Cardiac fibroblast (primary cell): ENCODE measurements around the gene DSCAML1.

Source experiments
- DNase-seq, 2 donors: peaks; one replicate each; pipeline versions ENCODE4 v3.0.0 to v3.0.0-alpha.2; 2010; ENCODE audit warnings: low read depth in 2 of 2
- H3K4me3 ChIP-seq, 2 donors: replicated peaks in 1 of 2; 1 replicate in 1 of 2; 2 replicates in 1 of 2; pipeline ENCODE4 v1.5.1; 2011; ENCODE audit warnings: low read depth in 2 of 2, low read length in 2 of 2, mild to moderate bottlenecking in 2 of 2, moderate library complexity in 1 of 2
- TF ChIP-seq, protein P1 (sequence below): IDR thresholded peaks from one replicate; pipeline ENCODE4 v1.5.1; 2011; ENCODE audit warnings: low read depth, mild to moderate bottlenecking, low read length, inconsistent platforms

Gene DSCAML1

DNA sequence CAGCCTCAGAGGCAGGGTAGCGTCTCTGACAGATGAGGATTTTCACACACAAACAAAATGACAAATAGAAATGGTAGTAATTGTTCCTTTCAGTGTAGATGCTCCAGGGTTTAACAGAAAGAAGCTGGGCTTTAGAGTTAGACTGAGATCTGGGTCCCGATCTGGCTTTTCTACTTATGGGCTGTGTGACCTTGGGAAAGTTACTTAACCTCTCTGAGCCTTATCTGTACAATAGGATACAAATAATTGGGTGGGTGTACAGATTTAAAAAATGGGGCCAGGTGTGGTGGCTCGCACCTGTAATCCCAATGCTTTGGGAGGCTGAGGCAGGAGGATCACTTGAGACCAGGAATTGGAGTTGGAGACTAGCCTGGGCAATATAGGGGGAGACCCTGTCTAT, 264.4 kb downstream of the DSCAML1 start:
- TF ChIP-seq, protein P1, sequence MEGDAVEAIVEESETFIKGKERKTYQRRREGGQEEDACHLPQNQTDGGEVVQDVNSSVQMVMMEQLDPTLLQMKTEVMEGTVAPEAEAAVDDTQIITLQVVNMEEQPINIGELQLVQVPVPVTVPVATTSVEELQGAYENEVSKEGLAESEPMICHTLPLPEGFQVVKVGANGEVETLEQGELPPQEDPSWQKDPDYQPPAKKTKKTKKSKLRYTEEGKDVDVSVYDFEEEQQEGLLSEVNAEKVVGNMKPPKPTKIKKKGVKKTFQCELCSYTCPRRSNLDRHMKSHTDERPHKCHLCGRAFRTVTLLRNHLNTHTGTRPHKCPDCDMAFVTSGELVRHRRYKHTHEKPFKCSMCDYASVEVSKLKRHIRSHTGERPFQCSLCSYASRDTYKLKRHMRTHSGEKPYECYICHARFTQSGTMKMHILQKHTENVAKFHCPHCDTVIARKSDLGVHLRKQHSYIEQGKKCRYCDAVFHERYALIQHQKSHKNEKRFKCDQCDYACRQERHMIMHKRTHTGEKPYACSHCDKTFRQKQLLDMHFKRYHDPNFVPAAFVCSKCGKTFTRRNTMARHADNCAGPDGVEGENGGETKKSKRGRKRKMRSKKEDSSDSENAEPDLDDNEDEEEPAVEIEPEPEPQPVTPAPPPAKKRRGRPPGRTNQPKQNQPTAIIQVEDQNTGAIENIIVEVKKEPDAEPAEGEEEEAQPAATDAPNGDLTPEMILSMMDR: no peak
- no peak overlapping the region for H3K4me3 ChIP-seq
- no peak for DNase-seq

DNA sequence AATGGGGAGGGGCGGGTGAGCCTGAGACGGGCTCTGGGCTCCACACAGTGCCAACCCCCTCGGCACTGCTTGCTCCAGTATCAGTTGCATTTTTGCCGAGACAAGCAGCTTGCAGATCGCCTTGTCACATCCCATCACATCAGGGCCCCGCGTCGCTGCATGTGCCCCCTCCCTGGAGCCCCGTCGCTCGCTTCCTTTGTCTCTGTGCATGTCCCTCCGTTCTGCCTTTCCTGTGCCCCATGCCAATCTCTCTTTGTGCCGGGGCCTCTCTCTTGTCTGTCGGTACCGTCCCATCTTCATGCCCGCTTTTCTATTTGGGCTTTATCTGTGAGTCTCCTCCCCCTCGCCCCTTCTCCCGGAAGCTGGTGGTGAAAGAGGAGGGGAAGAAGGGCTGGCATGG, 267.2 kb downstream of the DSCAML1 start:
- H3K4me3 ChIP-seq: no peak overlapping the region
- DNase-seq: no peak
- TF ChIP-seq, protein P1: no peak

DNA sequence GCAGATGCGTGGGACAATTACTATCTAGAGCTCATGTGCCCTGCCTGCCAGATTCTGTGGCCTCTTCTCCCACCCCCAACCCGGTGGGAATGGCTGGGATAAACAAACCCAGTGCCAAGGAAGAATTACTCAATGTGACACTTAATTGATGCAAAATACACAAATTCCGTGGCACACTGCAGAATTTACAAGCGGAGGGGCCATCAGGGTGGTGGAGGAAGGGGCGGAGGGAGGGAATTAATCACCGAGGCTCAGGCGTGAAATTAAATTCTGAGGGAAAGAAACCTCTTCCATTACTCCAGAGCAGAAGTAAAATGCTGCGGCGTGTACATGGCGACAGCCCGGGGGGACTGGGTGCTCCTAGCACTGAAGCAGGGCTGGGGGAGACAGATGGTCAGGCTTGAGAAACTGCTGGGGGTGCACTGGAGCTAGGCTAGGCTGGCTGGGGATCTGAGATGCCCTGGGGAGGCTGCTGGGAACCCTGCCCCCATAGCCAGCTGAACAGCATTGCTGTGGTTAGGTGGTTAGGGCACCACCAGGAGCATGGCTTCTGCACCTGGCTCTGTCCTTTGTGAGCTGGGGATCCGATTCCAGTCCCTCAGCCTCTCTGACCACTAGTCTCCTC, 268.8 kb downstream of the DSCAML1 start:
- TF ChIP-seq, protein P1: no peak
- H3K4me3 ChIP-seq: no peak overlapping the region
- DNase-seq: no peak

DNA sequence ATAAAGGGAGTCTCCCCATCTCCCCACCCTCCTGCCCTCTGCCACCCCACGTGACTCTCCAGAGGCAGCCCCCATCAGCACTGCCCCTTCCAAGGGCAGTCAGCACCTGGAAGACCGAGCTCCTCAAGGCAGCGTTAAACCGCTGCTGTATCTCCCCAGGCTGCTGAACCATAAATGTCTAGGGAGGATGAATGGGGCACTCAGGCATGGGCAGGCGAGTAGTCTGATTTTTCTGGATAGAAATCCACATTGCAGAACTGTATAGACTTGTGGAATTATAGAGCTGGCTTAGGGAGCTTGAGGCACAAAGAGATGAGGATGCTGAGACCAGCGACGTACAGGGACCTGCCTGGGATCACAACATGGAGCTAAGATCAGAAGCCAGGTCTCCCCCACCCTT, 269.7 kb downstream of the DSCAML1 start:
- TF ChIP-seq, protein P1: no peak
- no peak overlapping the region for H3K4me3 ChIP-seq
- DNase-seq: no peak

DNA sequence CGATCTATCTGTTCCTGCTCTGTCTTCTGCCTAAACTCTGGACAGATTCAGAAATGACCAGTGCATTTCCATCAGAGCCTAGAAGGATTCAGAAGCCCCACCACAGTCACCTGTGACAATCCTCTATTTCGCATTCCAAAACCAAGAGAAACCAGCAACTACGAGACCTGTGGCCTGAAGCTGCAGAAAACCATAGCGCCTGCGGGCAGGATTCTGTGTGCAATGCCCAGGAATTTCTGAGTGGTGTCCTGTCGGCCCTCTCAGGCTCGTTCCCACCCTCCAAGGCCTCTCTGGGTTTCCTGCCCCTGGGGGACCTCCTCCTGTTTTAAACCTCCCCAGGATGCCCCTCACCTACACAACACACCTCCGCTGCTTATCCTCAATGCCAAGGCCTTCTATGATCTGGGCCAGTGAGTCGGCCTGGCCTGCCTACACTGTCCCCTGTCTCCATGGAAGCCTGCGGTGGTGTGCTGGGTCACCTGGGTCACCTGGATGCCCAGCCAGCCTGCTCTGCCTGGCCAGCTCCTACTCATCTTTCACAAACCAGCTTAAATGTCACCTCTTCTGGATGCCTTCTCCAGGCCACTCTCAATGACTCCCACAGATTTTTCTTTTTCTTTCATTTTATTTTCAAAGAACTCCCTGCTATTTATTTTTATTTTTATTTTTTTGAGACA, 271.0 kb downstream of the DSCAML1 start:
- H3K4me3 ChIP-seq: no peak overlapping the region
- no peak for DNase-seq
- TF ChIP-seq, protein P1: no peak

DNA sequence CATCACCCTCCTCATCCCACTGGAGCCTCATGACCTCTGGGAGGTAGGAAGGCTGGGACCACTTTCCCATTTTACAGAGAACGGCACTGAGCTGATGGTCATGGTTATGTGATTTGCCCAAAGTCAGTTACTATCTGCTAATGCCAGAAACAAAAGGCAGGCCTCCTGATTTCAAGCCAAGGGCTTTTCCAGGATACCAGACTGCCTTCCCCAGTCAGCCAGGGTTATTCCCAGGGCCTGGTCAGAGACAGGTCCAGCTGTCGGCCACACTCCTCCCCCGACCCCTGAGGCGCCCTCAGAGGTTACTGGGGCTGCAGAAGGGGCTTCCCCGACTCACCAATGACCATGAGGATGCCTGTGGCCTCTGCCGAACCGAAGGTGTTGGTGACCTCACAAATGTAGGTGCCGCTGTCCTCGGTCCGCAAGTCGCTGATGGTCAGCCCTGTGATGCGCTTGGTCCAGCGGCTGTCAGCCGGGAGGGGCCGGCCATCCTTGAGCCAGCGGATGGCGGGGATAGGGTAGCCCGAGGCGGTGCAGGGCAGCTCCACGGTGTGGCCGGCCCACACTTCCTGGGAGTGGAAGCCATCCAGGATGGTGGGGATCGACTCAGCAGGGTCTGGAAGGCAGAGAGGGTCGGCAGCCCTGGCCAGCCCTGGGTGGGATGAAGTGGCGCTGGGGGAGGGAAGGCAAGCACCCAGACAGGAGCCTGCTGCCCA, 272.4 kb downstream of the DSCAML1 start:
- no peak overlapping the region for H3K4me3 ChIP-seq
- DNase-seq: no peak
- TF ChIP-seq, protein P1: no peak
